ENCODE measurements around the gene SEZ6L2.
A peak's percentile ranks its signal among the peaks of the same experiment; 100 is the strongest.
"Not testable (repeated sequence)": the region's sequence is repeated elsewhere in the genome, so short reads cannot be mapped to it uniquely, and the experiment has no call there.

SEZ6L2 gene

DNA sequence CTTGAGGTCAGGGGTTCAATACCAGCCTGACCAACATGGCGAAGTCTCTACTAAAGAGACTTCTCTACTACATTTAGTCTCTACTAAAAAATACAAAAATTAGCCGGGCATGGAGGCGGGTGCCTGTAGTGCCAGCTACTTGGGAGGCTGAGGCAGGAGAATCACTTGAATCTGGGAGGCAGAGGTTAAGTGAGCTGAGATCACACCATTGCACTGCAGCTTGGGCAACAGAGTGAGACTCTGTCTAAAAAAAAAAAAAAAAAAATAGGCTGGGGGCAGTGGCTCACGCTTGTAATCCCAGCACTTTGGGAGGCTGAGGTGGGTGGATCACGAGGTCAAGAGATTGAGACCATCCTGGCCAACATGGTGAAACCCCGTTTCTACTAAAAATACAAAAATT is 10.5 kb upstream of the SEZ6L2 start:
- not testable (repeated sequence) for DNase-seq

DNA sequence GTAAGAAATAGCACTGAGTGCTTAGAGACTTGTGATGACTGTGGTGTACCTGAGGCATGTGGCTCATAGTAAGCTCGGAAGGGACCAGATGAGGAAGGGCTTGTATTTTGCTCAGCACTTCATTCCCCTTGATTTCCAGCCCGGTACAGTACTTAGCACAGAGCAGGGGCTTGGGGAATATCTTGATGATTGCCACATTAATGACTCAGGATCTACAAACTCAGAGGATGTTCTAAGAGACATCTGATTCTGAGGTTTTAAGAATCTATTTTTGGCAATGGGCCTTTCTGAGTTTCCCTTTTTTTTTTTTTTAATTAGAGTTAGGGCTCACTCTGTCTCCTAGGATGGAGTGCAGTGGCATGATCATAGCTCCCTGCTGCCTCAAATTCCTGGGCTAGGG is 10.0 kb upstream of the SEZ6L2 start:
- DNase-seq, result no peak

GRCh38 chr16:29908719-29909220 is 9.4 kb upstream of the SEZ6L2 start:
- no peak for DNase-seq

DNA sequence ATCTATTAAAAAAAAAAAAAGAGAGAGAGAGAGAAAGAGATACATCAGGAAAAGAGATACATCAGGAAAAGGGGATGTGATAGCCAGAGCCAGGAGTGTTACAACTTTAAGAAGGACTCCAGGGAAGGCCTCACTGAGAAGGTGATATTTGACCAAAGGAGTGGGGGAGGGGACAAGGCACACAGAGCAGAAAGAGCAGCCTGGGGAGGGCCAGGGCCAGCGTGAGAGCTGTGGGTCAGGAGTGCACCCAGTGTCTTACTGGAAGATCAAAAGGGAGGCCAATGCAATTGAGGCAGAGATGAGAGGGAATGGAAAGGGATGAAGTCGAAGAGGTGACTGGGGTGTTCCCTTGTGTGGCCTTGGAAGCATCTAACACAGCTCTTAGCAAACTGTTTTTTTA is 8.6 kb upstream of the SEZ6L2 start:
- DNase-seq, result no peak

- DNase-seq, result no peak
Measured at GRCh38 chr16:29906520-29907244, 7.3 kb upstream of the SEZ6L2 start.

DNA sequence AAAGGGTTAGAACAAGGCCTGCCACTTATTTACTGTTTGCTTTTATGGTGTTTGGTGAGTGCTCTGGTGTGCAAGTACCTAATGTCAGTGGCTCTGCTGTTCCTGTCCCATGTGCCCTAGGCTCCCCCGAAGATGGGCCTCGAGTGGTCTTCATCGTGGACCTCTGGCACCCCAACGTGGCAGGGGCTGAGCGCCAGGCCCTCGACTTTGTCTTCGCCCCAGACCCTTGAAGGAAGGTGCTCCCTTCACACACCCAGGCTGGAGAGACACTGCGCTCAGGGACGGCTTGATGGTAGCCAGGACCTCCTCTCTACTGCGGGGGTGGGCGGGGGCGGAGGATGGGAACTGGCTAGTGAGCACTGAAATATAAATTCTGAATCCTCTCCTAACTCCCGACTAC is 6.3 kb upstream of the SEZ6L2 start:
- DNase-seq, result no peak

DNA sequence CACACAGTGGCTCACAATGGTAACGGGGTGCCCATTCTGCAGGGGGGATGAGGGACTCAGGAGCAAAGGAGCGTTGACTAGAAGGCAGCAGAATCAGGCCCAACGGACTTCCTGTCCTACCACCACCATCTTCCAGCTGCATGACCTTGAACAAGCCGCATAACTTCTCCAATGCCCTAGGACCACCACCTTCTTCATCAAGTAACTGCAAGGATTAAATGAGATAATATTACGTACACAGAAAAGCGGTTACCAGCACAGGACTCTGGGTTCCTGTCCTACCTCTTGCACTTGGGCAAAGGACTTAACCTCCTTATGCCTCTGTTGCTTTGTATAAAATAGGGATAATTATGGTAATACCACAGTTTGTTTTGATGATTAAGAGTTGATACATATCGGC is 5.6 kb upstream of the SEZ6L2 start:
- DNase-seq, result no peak

GRCh38 chr16:29903590-29903989 is 4.2 kb upstream of the SEZ6L2 start:
- no peak for DNase-seq

DNA sequence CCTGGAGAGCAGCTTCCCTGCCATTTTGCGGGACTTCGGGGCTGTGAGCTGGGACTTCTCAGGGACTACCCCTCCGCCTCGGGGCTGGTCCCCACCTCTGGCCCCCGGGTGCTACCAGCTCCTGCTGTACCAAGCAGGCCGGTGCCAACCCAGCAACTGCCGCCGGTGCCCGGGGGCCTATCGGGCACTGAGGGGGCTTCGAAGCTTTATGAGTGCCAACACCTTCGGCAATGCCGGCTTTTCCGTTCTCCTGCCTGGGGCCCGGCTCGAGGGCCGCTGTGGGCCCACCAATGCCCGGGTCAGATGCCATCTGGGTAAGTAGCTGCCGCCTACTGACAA is 2.2 kb upstream of the SEZ6L2 start:
- DNase-seq, result no peak

- no peak for DNase-seq
Measured at GRCh38 chr16:29900888-29901606, 1.7 kb upstream of the SEZ6L2 start.

GRCh38 chr16:29900102-29900887 is 945 bp upstream of the SEZ6L2 start, which contains the start of gene ASPHD1:
Gene ASPHD1, plus strand, starts transcription at chr16:29900488. Its CDS starts 484 bp downstream, at chr16:29900972.
- peak; percentile 52 for DNase-seq

DNA sequence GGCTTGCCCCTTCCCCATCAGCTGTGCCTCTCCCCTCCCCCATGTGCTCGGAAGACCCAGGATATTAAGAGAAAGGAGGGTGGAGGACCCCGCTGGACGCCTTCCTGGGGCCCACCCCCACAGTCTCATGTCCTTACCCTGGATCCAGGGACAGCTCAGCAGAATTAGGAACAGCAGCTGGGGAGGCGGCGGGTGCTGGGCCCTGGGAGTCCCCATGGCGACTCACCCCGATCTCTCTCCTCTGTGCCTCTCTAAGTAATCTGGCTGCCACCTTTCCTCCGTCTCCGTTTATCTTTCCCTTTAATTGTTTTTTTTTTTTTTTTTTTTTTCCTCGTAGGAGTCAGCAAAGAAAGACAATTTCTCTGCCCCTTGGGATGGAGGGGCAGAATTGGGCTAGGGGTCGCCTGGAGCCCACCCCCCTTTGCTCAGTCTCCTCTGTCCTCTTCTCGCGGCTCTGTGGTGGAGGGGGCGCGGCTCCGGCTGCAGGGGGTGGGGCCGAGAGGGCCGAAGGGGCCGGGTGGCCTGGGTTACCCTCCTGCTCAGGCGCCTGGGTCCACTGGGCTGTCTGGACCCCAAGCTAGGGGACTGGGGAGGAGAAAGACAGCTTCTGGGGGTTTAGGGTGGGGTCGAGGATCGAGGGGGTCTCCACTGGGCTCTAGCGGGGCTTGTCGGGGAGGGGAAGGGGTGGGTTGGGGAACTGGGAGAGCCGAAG is 390 bp downstream of the SEZ6L2 start:
- DNase-seq, result peak; percentile 55

- no peak for DNase-seq
Measured at GRCh38 chr16:29898135-29898803, 1.1 kb downstream of the SEZ6L2 start.

DNA sequence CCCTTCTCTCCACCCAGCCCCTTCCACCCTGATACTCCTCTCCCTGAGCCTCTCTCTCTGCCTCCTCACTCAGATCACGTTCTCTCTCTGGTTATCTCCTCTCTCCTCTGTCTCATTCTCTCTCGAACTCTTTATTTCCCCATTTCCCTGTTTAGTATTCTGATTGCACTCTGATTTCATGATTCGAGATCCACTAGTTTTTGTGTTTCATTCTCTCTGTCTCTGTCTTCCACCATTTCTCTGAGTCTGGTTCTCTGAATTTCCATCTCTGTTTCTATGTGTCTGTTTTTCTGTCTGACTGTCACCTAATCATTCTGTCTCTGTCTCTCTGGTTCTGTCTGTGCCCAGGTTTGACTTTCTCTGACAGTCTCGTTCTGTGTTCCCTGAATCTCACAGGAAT is 2.0 kb downstream of the SEZ6L2 start:
- no peak for DNase-seq

DNA sequence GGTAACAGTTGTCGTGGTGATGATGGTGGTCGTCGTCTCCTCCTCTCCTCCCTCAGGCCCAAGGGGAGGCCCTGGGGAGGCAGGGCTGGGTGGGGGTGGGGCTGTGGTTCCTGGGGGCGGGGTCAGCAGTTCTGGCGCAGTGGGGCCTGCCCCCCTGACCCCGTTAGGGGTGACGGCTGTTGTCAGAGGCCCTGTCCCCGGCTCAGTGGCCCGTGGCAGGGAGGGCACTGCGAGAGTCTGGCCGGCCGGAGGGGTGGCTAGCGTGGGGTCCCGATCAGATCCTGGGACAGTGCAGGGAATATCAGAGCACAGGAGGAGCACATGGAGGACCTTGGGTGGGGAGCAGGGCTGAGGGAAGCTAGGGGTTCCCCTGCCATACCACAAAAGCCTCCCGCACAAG is 2.5 kb downstream of the SEZ6L2 start:
- no peak for DNase-seq

GRCh38 chr16:29894352-29894751 is 5.0 kb downstream of the SEZ6L2 start:
- DNase-seq, result no peak

DNA sequence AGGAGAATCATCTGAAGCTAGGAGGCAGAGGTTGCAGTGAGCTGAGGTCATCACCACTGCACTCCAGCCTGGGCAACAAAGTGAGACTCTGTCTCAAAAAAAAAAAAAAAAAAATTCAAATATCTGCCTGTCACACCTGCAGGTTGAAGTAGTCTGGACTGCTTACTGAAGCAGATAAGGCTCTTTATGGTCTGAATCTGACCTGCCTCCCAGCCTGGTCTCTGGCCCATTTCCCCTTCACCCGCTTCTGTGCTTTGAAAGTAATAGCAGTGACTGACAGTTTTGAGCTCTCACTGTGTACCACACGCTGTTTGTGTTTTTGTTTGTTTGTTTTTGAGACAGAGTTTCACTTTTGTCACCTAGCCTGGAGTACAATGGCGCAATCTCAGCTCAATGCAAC is 5.8 kb downstream of the SEZ6L2 start:
- DNase-seq, result no peak

- DNase-seq, result no peak
Measured at GRCh38 chr16:29892458-29892813, 6.9 kb downstream of the SEZ6L2 start.

GRCh38 chr16:29891525-29892457 is 7.6 kb downstream of the SEZ6L2 start:
- DNase-seq, result no peak

- not testable (repeated sequence) for DNase-seq
Measured at GRCh38 chr16:29889372-29889771, 10.0 kb downstream of the SEZ6L2 start.

- DNase-seq, result no peak
Measured at GRCh38 chr16:29883987-29884386, 15.4 kb downstream of the SEZ6L2 start.
